ENCODE data around the gene NR1D1.

Gene NR1D1

GRCh38 chr17:40076591-40076990 is 23.8 kb downstream of the NR1D1 start:
- in situ Hi-C loops (cut with MboI; ENCODE audit: low sequenced_read_pairs): no loop called here

GRCh38 chr17:40075942-40076498 is 24.4 kb downstream of the NR1D1 start:
- in situ Hi-C loops (cut with MboI; ENCODE audit: low sequenced_read_pairs): no loop called here

GRCh38 chr17:40075201-40075941 is 25.0 kb downstream of the NR1D1 start:
- in situ Hi-C loops (cut with MboI; ENCODE audit: low sequenced_read_pairs): no loop called here

GRCh38 chr17:40074871-40075200 is 25.6 kb downstream of the NR1D1 start:
- in situ Hi-C loops (cut with MboI; ENCODE audit: low sequenced_read_pairs): no loop called here

- in situ Hi-C loops (cut with MboI; ENCODE audit: low sequenced_read_pairs): no loop called here
These were observed 26.2 kb downstream of the NR1D1 start for GRCh38 chr17:40074175-40074512.

- in situ Hi-C loops (cut with MboI; ENCODE audit: low sequenced_read_pairs): no loop called here
These were observed 26.8 kb downstream of the NR1D1 start for GRCh38 chr17:40073454-40074174.

- in situ Hi-C loops (cut with MboI; ENCODE audit: low sequenced_read_pairs): no loop called here
These were observed 27.5 kb downstream of the NR1D1 start for GRCh38 chr17:40072735-40073346.

- in situ Hi-C loops (cut with MboI; ENCODE audit: low sequenced_read_pairs): no loop called here
These were observed 28.2 kb downstream of the NR1D1 start for GRCh38 chr17:40072040-40072734.

GRCh38 chr17:40071313-40072039 is 28.9 kb downstream of the NR1D1 start:
- in situ Hi-C loops (cut with MboI; ENCODE audit: low sequenced_read_pairs): no loop called here

- in situ Hi-C loops (cut with MboI; ENCODE audit: low sequenced_read_pairs): no loop called here
These were observed 29.6 kb downstream of the NR1D1 start for GRCh38 chr17:40070709-40071312.

- in situ Hi-C loops (cut with MboI; ENCODE audit: low sequenced_read_pairs): no loop called here
These were observed 30.4 kb downstream of the NR1D1 start for GRCh38 chr17:40069751-40070708.

GRCh38 chr17:40068917-40069750 is 31.3 kb downstream of the NR1D1 start:
- in situ Hi-C loops (cut with MboI; ENCODE audit: low sequenced_read_pairs): no loop called here

GRCh38 chr17:40068584-40068916 is 31.8 kb downstream of the NR1D1 start:
- in situ Hi-C loops (cut with MboI; ENCODE audit: low sequenced_read_pairs): no loop called here

- in situ Hi-C loops (cut with MboI; ENCODE audit: low sequenced_read_pairs): no loop called here
These were observed 32.2 kb downstream of the NR1D1 start for GRCh38 chr17:40068129-40068581.

- in situ Hi-C loops (cut with MboI; ENCODE audit: low sequenced_read_pairs): no loop called here
These were observed 32.7 kb downstream of the NR1D1 start for GRCh38 chr17:40067710-40068109.

GRCh38 chr17:40065769-40066510 is 34.4 kb downstream of the NR1D1 start:
- in situ Hi-C loops (cut with MboI; ENCODE audit: low sequenced_read_pairs): no loop called here

- in situ Hi-C loops (cut with MboI; ENCODE audit: low sequenced_read_pairs): no loop called here
These were observed 35.2 kb downstream of the NR1D1 start for GRCh38 chr17:40064971-40065768.
